Measurements from ENCODE around the gene LRCOL1. TPM values are rescaled to one million over a fixed set of nuclear protein-coding genes. Genes with fewer than 3 reads are reported as not detected.
A peak's percentile ranks its signal among the peaks of the same experiment; 100 is the strongest.

Gene LRCOL1
- total and polyA plus RNA-seq, 2 of the 13 experiments (the other 11 are each of a cell fraction or from before 2014, with no cell fraction given), result not detected

DNA sequence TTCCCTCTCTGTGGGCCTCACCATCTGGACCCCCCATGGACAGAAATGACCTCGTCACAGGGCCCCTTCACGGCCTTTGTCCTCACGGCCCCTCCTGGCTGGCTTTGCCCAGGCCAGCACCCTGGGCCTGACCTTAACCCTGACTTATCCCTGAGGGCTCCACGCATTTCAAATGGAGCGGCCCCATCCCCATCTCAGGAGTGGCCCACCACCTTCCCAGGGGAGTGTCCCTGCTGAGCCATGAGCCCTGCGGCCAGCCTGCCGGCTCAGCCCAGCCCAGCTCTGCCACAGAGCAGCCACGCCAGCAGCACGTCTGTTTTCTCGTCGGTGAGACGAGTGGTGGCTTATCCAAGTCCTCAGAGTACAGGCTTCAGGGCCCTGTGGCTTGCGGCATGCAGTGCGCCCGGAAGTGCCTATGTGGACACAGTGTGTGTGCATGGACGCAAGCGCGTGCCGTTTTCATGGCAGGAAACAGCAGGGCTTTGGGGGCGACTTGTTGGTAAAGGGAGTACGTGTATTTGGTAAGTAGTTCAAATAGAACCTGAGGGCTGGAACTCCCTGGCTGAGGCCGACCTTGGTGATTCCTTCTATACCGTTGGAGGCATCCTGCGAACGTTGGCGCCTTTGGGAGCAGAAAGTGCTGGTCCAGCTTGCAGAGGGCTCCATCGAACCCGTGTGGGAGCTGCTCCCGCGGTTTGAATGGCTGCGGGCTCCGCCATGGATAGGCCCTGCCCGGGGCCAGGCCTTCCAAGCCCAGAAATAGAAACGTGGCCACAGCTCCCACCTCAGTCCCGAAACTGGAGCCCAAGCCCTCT is 52.1 kb downstream of the LRCOL1 start (continued):
- no peak for TF ChIP-seq CCAR2 (optimal IDR thresholded peaks at IDR 0.05; ENCODE audit: low read depth, low read length)

GRCh38 chr12:132557291-132558015 is 52.9 kb downstream of the LRCOL1 start:
- DNase-seq (ENCODE audit: low spot score), result no peak
- Histone ChIP-seq H3K4me1 (ENCODE audit: insufficient read depth, low read length) (peaks cover 33% of the 10 kb centered on the region), H3K27ac (ENCODE audit: extremely low read length, insufficient read depth, low read length) (no peak overlapping the region), H3K4me3 (replicated peaks in 1 of 3; ENCODE audit: insufficient read depth in 1 of 3, low read depth in 2 of 3, low read length in 3 of 3) (no peak overlapping the region), H3K79me2 (ENCODE audit: insufficient read depth, low read length) (peaks cover 5% of the 10 kb centered on the region), H3K9ac (ENCODE audit: insufficient read depth, low read depth, low read length) (no peak overlapping the region), H3K9me3 (ENCODE audit: low read length) (no peaks in the 10 kb centered on the region), H3K4me2 (ENCODE audit: low read depth, low read length) (no peak overlapping the region), H4K20me1 (ENCODE audit: insufficient read depth, low read length) (peaks cover 11% of the 10 kb centered on the region; the same call in 1 of the 2 replicates), H2AFZ (ENCODE audit: low read length) (no peak overlapping the region), H3K36me3 (replicated peaks in 1 of 2; ENCODE audit: control insufficient read depth in 1 of 2, insufficient read depth in 2 of 2, low read length in 2 of 2) (no peaks in the 10 kb centered on the region), H3K27me3 (ENCODE audit: control insufficient read depth in 1 of 2, insufficient read depth in 2 of 2, low read length in 2 of 2) (no peaks in the 10 kb centered on the region)
- no TSS peak for BruUV-seq (replicated peaks)
- POLR2A ChIA-PET, result no interaction called here
- intact Hi-C loops (cut with micrococcal nuclease; ENCODE audit: unreplicated experiment) (no loop called here), in situ Hi-C loops (cut with HindIII; ENCODE audit: extremely low pct_ligation_motif_present, low pct_unique_long_range_greater_than_20kb) (loop anchor here (5.0 kb wide), 1 partner anchor 140 kb away; no protein-coding TSS in a partner anchor)
- CTCF ChIA-PET (ENCODE audit: low intra/inter-chr PET ratio, low total read pairs), result no interaction called here
- no peak for ATAC-seq
- FAIRE-seq, result no peak
- WGBS (ENCODE audit: low lambda C conversion rate), result 79% methylated on average over 14 of the region's 19 CpGs
- TF ChIP-seq ZNF775 (CRISPR knock-in tag; IDR thresholded peaks at IDR 0.05; ENCODE audit: borderline replicate concordance), result no peak
- 0 out of 2 replicates have a peak, but pooled peaks have one; percentile 15 for TF ChIP-seq ZNF768 (CRISPR knock-in tag; IDR thresholded peaks at IDR 0.05)

- DNase-seq (ENCODE audit: low spot score) (no peak), FAIRE-seq (no peak), ATAC-seq (no peak)
- Histone ChIP-seq H3K27ac (ENCODE audit: extremely low read length, insufficient read depth, low read length) (no peak overlapping the region), H3K9ac (ENCODE audit: insufficient read depth, low read depth, low read length) (no peak overlapping the region), H3K4me3 (replicated peaks in 1 of 3; ENCODE audit: insufficient read depth in 1 of 3, low read depth in 2 of 3, low read length in 3 of 3) (no peak overlapping the region), H3K4me1 (ENCODE audit: insufficient read depth, low read length) (peaks cover 32% of the 10 kb centered on the region), H3K79me2 (ENCODE audit: insufficient read depth, low read length) (peaks cover 5% of the 10 kb centered on the region), H3K9me3 (ENCODE audit: low read length) (no peaks in the 10 kb centered on the region), H2AFZ (ENCODE audit: low read length) (no peak overlapping the region), H3K4me2 (ENCODE audit: low read depth, low read length) (no peak overlapping the region), H4K20me1 (ENCODE audit: insufficient read depth, low read length) (peaks cover 6% of the 10 kb centered on the region; the same call in 1 of the 2 replicates), H3K36me3 (replicated peaks in 1 of 2; ENCODE audit: control insufficient read depth in 1 of 2, insufficient read depth in 2 of 2, low read length in 2 of 2) (no peaks in the 10 kb centered on the region), H3K27me3 (ENCODE audit: control insufficient read depth in 1 of 2, insufficient read depth in 2 of 2, low read length in 2 of 2) (no peaks in the 10 kb centered on the region)
- no peak for TF ChIP-seq HDAC6 (IDR thresholded peaks at IDR 0.05; ENCODE audit: low read depth, low read length)
- no peak for TF ChIP-seq TEAD2 (CRISPR knock-in tag; IDR thresholded peaks at IDR 0.05)
- no peak for TF ChIP-seq ZNF709 (CRISPR knock-in tag; IDR thresholded peaks at IDR 0.05)
- no peak for TF ChIP-seq ZNF576 (CRISPR knock-in tag; IDR thresholded peaks at IDR 0.05)
- intact Hi-C loops (cut with micrococcal nuclease; ENCODE audit: unreplicated experiment), result no loop called here
- ChIA-PET CTCF (ENCODE audit: low intra/inter-chr PET ratio, low total read pairs) (no interaction called here), POLR2A (no interaction called here)
- 82% methylated on average over 8 of the region's 17 CpGs for WGBS (ENCODE audit: low lambda C conversion rate)
- BruUV-seq (replicated peaks), result no TSS peak
- in situ Hi-C loops (cut with HindIII; ENCODE audit: extremely low pct_ligation_motif_present, low pct_unique_long_range_greater_than_20kb), result loop anchor here (5.0 kb wide), 1 partner anchor 140 kb away; no protein-coding TSS in a partner anchor
Observed at GRCh38 chr12:132556801-132557200, 53.6 kb downstream of the LRCOL1 start.

All from HepG2 (cell line).